Neural progenitor cell (in vitro differentiated cells): Measurements from ENCODE around the gene KIF2A.

Experiments used
- CTCF ChIP-seq: fragments of 200-600 bp; sonication (generic); IDR thresholded peaks from 2 replicates; pipeline ENCODE4 v1.5.1; 2017; ENCODE audit warnings: antibody characterized with exemption, mild to moderate bottlenecking
- EZH2 ChIP-seq: fragments of 200-600 bp; sonication (generic); IDR thresholded peaks from 2 replicates; pipeline ENCODE4 v1.6.1; 2017; ENCODE audit warnings: antibody characterized with exemption, mild to moderate bottlenecking, moderate library complexity
- EZH2phosphoT487 ChIP-seq: fragments of 200-600 bp; sonication (generic); IDR thresholded peaks from 2 replicates; pipeline ENCODE4 v1.6.1; 2017; ENCODE audit warnings: antibody characterized with exemption

GRCh38 chr5:62257020-62257367 is 49.0 kb upstream of the KIF2A start:
- TF ChIP-seq CTCF (no peak), EZH2phosphoT487 (no peak), EZH2 (no peak)
